A172 (cell line): ENCODE results near the gene FAM43B. TPM values are rescaled to one million over a fixed set of nuclear protein-coding genes. Genes with fewer than 3 reads are reported as not detected.
A peak's percentile ranks its signal among the peaks of the same experiment; 100 is the strongest.
"Not testable (repeated sequence)": the region's sequence is repeated elsewhere in the genome, so short reads cannot be mapped to it uniquely, and the experiment has no call there.

Experiments
- DNase-seq: peaks from one replicate; pipeline ENCODE4 v3.0.0-alpha.2; 2015; ENCODE audit warnings: low spot score
- total RNA-seq: library from RNA; depleted of rRNA; stranded (reverse); fragments of >200 nt; shearing (Covaris generic); gene quantifications from 2 replicates; pipeline ENCODE4 v1.2.3, GENCODE V29; 2014; rRNA removed

The FAM43B gene, protein sequence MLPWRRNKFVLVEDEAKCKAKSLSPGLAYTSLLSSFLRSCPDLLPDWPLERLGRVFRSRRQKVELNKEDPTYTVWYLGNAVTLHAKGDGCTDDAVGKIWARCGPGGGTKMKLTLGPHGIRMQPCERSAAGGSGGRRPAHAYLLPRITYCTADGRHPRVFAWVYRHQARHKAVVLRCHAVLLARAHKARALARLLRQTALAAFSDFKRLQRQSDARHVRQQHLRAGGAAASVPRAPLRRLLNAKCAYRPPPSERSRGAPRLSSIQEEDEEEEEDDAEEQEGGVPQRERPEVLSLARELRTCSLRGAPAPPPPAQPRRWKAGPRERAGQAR
- total RNA-seq, result 0.09 and 0.12 TPM in 2 replicates

DNA sequence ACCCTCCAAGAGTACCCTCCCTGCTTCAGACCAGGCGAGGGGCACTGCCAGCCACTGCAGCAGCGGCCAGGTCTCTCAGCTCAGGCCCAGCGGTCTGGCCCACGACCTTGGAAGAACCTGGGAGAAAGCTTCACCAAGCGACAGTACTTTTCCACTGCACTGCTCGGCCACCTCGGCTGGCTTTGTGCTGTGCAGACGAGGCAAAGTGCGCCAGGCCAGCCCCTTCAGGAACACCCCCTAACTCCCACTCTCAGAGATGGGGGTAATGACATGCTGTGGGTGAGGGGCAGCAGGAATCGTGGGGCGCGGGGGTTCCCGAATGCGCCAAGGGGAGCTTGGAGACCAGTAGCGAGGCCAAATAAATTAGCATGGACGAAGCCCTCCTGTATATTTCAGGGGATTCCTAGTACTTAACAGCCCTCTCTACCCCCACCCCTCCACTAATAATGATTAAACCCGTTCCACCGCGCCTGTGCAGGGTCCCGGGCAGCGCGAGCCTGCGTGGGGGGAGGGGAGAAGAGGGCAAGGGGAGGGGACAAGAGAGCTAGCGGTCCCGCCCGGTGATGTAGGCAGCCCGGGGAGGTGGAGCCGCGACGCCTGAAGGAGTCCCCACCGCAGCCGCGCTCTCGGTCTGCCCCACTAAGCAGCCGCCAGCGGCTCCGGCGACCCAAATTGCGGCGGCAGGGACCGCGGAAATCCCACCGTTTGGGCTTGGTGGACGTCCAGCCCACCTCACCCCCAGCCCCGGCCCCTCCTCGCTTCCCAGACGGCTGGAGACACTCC is at the start of gene FAM43B:
Gene FAM43B (plus strand): TSS at position 629 of the 783 bp plus-strand sequence. CDS start 401 bp downstream, outside the sequence.
- peak; percentile 16 for DNase-seq

DNA sequence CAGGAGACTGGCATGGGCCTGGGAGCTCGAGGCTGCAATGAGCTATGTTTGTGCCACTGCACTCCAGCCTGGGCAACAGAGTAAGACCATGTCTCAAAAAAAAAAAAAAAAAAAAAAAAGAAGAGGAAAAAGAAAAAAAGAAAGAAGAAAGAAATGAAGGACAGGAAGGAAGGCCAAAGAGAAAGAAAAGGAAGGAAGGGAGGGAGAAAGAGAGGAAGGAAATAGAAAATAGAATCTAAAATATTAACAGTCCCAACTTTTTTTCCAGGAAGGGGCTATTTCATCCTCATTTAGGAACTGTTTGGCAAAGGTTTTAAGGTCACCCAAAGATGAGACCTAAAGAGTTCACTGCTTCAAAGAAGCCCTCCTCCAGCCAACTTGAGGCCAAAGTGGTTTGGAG is 46.9 kb upstream of the FAM43B start:
- DNase-seq, result no peak

DNA sequence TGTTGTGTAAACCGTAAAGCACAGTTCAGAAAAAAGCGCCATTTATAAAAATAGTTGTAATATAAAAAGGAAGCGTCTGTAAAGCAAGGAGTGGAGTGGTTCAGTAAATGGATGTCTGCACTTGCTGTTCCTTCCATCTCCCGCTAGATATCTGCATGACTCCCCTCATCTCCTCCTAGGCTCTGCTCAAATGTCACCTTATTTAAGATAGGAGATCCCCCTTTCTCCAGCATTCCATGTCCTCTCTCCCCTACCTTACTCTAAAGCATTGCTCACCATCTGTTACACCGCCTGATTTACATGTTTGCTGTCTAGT is 45.2 kb upstream of the FAM43B start:
- DNase-seq, result no peak

DNA sequence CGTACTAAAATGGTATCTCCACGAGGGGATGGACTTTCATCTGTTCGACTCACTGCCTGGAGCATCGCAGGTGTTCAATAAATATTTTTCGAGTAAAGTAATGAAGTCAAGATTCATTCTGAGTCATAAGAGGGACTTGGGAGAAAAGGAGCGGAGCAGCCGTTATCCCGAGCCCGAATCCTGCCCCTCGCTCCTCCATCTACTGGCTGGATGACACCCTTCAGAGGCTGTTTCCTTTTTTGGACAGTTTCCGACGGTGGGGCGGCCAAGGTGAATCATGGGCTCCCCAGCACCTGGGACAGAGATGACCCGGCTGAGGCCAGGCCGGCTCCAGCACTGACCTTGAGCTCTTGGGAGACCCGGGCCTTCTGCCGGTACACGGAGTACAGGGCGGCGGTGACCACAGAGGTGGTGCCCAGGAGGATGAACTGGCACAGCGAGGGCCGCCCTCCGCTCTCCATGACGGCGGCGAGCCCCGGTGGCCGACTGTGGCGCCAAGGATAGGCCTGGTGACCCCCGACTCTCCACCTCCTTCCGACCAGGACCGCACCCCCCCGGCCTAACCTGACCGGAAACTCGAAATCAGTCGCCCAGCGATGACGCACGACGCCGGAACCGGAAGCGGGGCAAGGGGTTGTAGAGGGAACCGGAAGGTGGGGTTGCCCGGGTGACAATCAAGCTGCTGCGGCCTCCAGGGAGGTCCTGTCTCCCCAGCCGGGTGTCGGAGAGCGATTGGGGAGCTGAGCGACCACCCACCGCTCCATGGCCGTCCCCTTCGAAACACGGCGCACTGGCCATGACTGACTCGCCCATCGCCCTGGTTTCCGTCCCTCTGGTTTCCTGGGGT is 44.6 kb upstream of the FAM43B start, which contains the start of gene MUL1:
Gene MUL1 (minus strand): TSS at position 588 of the 847 bp plus-strand sequence. CDS start 127 bp downstream, at position 461.
- peak; percentile 80 for DNase-seq

DNA sequence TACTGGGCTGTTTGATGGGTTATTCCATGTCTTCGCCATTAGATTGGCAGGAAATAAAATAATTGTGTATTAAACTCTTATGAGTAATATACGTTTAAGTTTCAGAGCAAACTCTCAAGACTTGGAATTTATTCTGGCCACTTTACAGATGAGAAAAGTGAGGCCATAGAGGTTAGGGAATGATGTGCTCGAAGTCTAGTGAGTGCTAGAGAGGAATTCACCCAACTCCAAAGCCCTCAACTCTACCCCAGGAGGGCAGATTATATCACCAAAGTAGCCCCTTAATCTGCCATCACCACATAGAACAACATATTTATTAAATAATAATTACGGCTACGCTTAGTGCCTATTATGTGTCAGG is 44.0 kb upstream of the FAM43B start:
- no peak for DNase-seq

DNA sequence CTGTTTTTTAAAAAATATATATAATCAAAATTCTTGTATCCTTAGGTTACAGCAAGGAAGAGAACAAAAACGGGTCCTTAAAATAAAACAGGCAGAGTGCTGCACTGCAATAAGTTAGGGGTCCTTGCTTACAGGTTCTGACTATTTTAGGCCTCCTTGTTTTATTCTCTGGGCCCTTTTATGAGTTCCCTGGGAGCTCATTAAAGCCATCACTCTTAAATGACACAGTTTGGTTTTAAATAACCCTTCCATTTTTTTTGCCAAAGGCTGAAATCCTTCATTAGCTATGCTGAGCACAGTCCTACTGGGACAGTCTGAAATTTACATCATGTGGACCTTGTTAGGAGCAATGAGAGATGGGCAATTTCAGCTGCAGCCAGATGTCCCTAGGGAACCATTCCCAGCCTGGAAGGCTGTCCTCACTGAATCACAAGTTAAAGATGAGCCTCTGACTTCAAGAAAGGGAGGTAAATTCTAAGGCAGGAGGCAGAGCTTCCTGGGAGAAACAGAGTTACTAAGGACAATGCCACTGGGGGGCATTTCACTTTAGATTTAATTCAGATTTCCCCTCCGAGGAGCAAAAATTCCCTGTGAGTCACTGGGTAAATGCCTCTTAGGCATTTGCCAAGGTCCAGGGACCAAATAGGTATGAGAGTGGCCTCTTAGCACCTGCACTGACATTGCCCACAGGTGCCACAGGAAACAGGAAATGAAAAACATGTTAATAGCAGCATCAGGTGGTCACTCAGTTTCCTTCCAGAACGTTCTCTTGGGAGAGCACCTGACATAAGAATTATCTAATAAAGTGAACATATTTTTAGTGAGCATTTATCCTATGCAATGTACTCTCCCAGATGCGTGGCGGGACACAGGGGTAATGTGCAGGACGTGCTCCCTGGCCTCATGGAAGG is 40.6 kb upstream of the FAM43B start:
- DNase-seq, result no peak

DNA sequence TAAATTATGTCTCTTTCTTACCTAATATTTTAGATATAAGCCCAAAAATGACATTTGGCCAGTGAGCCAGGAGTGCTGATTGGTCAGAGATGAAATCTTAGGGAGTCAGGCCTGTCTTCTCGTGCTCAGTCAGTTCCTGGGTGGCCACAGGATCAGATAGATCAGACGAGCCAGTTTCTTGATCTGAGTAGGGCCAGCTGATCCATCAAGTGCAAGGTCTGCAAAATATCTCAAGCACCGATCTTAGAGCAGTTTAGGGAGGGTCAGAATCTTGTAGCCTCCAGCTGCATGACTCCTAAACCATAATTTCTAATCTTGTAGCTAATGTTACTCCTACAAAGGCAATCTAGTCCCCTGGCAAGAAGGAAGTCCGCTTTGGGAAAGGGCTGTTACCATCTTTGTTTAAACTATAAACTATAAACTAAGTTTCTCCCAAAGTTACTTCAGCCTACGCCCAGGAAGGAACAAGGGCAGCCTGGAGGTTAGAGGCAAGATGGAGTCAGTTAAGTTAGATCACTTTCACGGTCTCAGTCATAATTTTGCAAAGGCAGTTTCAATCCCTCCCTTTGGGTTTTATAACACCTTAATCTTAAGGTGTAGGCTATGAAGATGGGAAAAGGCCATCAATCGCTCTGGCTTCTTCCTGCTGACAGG is 32.6 kb upstream of the FAM43B start:
- not testable (repeated sequence) for DNase-seq

DNA sequence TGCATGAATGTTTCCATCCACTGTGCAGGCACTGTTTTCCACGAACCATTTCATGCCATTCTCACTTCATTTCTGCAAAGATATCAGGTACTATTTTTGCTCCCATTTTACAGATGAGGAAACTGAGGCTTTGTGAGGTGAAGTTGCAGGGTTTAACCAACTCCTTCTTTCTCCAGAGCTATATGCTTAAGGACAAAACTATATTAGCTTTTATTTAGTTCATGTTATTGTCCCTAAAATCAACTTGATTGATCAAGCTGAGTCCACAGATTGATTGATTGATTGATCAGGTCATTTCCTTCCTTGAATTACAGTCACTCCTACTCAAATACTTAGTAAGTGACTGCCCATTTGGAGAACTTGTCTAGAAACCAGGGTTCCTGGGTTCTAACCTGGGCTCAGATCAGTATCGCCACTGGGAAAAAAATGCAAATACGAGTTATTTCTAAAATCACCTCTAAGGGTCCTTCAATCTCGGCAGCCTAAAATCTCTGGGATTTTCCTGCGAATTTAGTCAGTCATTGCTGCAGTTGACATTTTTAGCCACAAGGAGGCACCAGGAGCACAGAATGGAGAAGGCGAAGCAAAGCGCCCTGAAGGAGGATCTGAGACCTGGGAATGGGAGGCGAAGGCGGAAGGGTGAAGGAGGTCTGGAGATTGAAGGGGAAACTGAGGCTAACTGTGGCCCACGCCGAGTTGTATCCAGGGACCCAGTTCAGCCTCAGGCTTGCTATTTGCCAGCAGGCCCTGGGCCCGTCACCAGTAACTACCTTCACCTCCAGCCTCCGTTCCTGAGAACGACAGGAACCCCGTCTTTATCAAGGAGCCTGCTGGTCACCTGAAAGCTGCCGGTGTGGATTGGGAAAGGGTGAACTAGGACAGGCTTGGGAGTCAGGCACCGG is 30.2 kb upstream of the FAM43B start:
- peak; percentile 55 for DNase-seq

DNA sequence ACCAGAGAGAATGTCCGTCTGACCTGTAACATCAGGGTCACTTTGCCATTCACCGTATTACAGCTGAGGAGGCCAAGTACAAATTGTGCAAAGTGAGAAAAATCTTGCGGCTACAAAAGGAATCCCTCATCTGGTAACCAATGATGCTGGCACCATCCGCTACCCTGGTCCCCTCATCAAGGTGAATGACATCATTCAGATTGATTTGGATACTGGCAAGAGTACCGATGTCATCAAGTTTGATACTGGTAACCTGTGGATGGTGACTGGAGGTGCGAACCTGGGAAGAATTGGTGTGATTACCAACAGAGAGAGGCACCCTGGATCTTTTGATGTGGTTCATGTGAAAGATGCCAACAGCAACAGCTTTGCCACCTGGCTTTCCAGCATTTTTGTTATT is 26.1 kb upstream of the FAM43B start:
- DNase-seq, result no peak

DNA sequence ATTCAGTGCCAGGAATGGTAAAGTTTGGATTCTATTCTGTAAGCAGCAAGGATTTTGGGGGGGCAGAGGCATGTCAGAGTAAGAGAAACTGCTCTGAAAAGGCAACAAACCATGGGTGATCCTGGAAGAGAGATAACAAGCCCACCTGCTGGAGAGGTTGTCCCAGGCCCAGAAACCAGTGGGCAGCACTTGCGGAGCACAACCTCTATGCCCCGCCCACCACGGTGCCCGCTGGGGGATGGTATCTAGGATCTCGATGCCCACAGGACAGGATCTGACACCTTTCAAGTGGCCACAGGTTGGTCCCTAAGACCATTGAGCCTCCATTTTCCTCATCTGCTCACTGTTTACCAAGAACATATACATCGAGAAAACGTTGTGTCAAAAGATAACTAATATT is 24.2 kb upstream of the FAM43B start:
- no peak for DNase-seq

DNA sequence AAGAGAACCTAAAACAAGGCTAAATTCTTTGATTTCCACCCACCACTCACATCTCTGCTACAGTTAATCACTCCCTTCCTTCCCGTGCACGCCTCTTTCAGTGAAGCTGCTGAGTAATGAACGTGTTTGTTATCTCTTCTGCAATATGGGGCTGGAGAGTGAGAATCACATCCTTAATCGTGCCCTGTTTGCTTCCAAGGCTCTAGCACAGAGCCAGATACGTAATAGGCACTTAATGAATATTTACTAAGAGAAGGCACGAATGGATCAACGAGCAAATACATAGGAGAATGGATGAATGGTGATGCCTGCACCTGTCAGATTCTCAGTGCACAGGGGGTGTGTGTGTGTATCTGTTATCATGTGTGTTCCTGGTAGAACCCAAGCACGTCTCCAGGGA is 22.1 kb upstream of the FAM43B start:
- DNase-seq, result no peak

DNA sequence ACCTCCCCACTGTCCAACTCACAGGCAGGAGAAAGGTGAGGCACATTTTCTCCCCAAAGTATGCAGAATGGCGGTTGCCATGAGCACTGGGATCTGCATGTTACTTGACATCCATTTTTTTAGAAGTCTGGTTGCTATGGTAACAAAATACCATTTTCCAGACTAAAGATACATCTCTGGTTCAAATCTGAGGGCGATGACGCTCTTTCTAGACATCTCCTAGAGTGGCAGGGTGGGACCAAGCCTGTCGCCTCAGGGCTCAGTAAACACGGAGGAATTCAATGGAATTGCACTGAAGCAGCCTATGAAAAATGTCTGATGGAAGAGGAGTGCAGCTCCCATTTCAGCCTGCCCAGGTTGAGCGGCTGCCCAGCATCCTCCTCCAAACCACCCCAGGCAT is 21.5 kb upstream of the FAM43B start:
- DNase-seq, result no peak

DNA sequence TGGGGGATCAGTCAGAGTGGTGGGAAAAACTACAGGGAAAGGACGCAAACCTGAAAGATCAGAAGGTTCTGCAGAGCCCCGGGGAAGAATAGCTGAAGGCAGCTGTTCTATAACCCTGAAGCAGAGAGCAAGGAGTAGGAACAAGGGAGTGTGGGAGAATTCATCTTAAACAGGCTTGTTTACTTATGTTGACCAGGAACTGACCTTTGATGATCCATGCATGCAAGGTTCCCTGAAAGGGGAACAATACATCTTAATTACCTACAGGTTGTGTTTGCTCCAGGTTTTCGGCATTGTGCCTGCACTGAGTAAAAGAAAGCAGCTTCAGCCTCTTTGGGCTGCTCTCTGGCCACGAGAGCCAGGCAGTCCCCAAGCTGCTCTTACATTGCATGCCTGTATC is 18.7 kb upstream of the FAM43B start:
- no peak for DNase-seq

DNA sequence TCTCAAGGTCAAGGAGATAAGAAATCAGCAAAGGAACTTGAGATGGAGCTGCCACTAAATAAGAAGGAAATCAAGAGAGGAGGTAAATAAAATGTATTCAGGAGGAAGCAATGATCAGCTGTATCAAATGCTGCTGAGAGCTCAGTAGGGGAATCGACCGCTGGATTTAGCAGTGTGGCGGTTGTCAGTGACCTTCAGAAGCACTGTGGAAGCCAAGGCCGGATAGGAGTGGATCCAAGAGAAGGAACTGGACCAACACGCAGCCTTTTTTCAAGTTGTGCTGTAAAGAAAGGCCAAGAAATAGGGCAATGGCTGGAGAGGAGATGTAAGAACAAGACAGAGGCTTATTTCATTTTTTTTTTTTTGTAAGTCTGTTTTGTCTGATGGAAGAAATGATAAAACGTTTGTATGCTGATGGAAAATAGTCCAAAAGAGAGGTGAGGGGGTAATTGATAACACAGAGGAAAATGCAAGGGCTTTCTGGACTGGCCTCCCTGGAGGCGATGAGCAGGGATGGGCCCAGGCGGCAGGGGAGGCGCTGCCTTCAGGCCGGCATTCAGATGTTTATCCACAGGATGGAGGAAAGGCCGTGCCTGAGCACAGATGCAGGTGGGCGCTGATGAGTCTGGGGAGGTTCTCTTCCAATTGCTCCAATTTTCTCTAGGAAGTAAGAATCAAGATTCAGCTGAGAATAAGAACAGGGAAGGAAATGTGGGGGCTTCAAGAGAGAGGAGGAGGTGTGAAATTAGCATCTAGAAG is 17.5 kb upstream of the FAM43B start:
- no peak for DNase-seq

DNA sequence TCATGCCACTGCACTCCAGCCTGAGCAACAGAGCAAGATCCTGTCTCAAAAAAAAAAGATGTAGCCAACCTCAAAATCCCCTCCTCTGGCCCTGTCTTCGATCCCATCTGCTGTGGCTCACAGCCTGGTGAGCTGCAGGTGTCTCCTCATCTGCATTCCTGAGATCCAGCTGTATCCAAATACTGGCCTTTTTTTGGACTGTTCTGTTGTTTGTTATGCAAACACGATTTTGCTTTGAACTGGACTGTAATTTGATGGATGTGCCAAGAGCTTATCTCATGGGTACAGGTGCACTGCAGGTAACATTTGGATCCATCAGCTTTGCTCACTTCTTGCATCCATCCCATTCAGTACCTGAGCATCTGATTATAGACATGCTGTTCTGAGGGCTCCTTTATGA is 14.1 kb upstream of the FAM43B start:
- no peak for DNase-seq

DNA sequence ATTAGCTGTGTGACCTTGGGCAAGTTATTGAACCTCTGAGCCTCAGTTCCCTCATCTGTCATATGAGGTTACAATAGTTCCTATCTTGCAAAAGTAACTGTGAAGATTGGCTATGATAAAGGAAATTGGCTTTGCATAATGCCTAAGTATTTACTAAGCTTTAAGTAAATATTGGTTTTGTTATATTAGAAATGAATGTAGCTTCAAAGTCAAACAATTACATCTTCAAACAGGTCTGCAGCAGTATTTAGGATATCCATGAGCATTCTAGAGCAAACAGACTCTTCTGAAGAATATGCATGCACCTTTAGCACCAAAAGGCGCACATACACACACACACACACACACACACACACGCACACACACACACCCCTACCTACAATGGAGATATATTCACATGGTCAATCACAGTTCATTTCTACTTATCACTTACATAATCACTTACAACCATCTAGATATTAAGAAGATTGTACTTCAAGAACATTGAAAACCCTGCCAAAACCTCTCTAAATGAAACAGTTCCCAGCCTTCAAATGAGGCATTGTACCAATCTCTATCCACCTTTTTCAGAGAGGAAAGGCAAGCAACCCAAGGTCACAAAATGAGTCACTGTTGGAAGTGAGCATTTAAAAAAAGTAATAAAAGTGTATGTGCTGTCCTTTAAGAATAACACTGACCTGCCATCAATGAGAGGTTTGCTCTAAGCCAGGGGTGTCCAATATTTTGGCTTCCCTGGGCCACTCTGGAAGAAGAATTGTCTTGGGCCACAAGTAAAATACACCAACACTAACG is 13.4 kb upstream of the FAM43B start:
- DNase-seq, result no peak

DNA sequence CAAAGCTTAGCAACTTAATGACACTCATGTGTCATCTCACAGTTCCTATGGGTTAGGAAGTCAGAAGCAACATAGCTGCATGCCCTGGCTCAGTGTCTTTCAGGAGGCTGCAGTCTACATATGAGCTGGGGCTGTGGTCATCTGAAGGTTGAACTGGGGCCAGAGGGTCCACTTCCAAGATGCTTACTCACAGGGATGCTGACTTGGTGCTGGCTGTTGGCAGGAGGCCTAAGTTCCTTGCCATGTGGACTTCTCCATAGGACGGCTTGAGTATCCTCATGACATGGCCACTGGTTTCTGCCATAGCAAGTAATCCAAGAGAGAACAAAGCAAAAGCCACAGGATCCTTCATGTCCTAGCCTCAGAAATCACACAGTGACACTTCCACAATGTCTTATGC is 12.1 kb upstream of the FAM43B start:
- DNase-seq, result no peak

DNA sequence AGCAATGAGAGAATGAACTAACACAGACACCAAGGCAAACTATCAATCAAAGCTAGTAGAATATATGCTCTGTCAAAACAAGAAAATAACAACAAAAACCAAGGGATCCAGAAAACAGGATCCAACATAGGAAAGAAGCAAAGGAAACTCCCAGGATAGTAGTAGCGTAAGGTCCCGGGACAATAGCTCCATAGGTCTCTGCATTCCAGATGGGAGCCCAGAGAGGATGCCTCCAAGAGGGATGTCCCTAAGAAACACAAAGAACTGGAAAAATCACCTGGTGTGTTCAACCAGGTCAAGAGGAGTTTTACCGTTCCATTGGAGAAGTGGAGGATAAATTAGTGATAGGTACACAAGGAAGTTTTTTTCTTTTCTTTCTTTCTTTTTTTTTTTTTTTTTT is 5.7 kb upstream of the FAM43B start:
- DNase-seq, result no peak
